AG10803 (cell line): ENCODE results near the gene VGLL4.

ENCODE experiments used
- DNase-seq: peaks from one replicate; pipeline ENCODE4 v3.0.0; 2010; ENCODE audit warnings: low read depth
- H3K4me3 ChIP-seq: 2 replicates; pipeline ENCODE4 v1.5.1; 2011; ENCODE audit warnings: mild to moderate bottlenecking, low read length, control low read depth
- TF ChIP-seq, protein P1 (sequence below): conservative IDR thresholded peaks from 2 replicates; pipeline ENCODE4 v1.5.1; 2011; ENCODE audit warnings: mild to moderate bottlenecking, low read length, control low read depth, inconsistent platforms

VGLL4 gene

GRCh38 chr3:11549580-11550140 lies 94.1 kb downstream of the VGLL4 start:
- H3K4me3 ChIP-seq, result no peak overlapping the region
- TF ChIP-seq, protein P1, sequence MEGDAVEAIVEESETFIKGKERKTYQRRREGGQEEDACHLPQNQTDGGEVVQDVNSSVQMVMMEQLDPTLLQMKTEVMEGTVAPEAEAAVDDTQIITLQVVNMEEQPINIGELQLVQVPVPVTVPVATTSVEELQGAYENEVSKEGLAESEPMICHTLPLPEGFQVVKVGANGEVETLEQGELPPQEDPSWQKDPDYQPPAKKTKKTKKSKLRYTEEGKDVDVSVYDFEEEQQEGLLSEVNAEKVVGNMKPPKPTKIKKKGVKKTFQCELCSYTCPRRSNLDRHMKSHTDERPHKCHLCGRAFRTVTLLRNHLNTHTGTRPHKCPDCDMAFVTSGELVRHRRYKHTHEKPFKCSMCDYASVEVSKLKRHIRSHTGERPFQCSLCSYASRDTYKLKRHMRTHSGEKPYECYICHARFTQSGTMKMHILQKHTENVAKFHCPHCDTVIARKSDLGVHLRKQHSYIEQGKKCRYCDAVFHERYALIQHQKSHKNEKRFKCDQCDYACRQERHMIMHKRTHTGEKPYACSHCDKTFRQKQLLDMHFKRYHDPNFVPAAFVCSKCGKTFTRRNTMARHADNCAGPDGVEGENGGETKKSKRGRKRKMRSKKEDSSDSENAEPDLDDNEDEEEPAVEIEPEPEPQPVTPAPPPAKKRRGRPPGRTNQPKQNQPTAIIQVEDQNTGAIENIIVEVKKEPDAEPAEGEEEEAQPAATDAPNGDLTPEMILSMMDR, result 0 out of 2 replicates have a peak, but pooled peaks have one; percentile 5
- DNase-seq, result peak; percentile 69

GRCh38 chr3:11548721-11549131 lies 95.0 kb downstream of the VGLL4 start:
- no peak overlapping the region for H3K4me3 ChIP-seq
- TF ChIP-seq, protein P1, result no peak
- DNase-seq, result peak; percentile 78

DNA sequence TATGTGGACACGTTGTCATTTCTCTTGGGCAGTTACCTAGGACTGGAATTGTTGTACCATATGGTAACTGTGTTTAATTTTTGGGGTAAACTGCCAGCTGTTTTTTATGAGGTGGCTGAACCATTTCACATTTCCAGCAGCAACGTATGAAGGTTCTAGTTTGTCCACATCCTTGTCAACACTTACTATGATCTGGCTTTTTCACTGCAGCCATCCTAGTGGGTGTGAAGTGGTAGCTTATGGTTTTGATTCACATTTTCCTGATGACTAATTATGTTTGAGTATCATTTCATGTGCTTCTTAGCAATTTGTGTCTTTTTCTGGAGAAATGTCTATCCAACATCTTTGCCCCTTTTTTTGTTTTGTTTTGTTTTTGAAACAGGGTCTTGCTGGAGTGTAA lies 96.2 kb downstream of the VGLL4 start:
- H3K4me3 ChIP-seq, result no peak overlapping the region
- TF ChIP-seq, protein P1, result no peak
- no peak for DNase-seq

DNA sequence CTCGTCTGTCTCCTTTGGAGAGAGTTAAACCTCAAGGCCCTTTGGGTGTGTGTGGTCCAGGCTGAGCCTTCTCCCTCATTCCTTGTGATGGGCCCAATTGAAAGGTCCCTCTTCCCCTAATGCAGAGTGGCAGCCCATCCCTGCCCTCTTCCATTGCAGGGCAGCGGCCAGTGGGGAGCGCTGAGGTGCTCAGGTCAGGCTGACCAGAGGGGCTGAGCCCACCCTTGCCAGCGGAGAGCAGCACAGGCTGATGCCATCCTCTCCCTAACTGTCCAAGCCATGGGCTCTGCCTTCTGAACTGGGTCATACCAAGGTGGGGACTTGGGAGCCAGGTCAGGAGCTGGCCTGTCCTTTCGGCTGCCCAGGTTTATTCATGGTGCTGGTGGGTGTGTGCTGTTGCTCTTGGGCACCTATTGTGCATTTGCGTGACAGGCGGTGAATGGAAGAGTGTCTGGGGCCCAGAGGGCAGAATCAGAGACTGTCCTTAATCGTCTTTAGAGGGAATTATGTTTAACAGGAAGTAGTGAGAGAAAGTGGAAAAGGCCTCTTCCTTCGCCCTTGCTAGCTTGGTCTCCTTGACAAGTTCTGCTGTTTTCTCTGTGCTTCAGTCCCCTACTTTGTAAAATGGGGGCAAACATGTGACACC lies 96.9 kb downstream of the VGLL4 start:
- DNase-seq, result no peak
- no peak overlapping the region for H3K4me3 ChIP-seq
- TF ChIP-seq, protein P1, result no peak

DNA sequence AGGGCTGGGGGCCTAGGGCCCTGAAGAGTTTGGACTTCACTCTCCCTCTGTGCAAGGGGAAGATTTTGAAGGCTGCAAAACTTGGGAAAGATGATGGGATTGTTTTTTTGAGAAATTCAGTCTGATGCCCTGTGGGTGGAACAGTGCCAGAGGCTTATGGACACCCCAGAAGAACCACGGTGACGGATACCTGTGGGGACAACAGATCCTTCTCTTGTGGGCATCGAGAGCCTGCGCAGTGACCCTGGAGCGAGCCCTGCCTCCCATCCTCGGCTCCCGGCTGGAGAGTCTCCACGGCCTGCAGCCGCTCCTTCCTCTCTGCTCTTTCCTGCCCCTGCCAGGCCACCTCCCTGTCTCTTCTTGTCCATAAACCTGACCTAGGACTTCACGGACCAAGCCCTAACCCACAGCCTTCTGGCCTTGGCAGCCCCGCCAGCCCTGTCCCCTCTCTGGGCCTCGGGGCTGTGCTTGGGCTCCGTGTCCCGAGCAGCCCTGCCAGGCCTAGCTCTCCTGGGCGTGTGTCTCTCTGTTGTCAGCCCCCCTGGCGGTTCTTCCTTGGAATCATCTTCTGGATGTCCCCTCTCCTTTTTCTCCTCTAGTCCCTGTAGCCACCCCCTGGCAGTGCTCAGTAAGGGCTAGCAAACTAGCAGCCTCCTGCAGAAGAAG lies 98.4 kb downstream of the VGLL4 start:
- no peak overlapping the region for H3K4me3 ChIP-seq
- TF ChIP-seq, protein P1, result peak; percentile 35
- no peak for DNase-seq

GRCh38 chr3:11544412-11545181 lies 99.1 kb downstream of the VGLL4 start:
- DNase-seq, result peak; percentile 42
- TF ChIP-seq, protein P1, result no peak
- no peak overlapping the region for H3K4me3 ChIP-seq
